ENCODE data around the gene GNG7.

Gene GNG7

DNA sequence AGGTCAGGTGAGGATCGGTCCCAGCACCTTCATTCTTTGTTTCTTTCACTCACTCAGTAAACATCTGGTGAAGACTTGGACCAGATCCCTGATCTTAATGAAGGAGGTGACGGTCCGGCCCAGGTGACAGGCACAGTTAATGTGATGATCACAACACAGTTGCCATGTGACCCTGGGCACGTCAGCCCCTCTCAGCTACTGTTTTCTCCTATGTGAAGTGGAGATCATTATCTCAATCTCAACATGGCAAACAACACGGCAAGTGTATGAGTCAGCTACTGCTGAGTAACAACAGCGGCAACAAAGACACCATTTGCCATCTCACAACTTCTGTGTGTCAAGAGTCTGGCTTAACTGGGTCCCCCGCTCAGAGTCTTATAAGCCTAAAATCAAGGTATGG, 74.6 kb downstream of the GNG7 start:
- no peak for TF ChIP-seq TOX (CRISPR knock-in tag; IDR thresholded peaks at IDR 0.05; ENCODE audit: borderline replicate concordance)
- no peak for TF ChIP-seq ESRRG (CRISPR knock-in tag; IDR thresholded peaks at IDR 0.05)
- no peak for TF ChIP-seq ARNTL (CRISPR knock-in tag; IDR thresholded peaks at IDR 0.05; ENCODE audit: borderline replicate concordance, low read depth)
- TF ChIP-seq SNAI2 (CRISPR knock-in tag; IDR thresholded peaks at IDR 0.05), result no peak
- TF ChIP-seq ZNF8 (CRISPR knock-in tag; IDR thresholded peaks at IDR 0.05), result no peak
- no peak for TF ChIP-seq ZC3H10 (CRISPR knock-in tag; IDR thresholded peaks at IDR 0.05)
- no peak for TF ChIP-seq ZNF70 (CRISPR knock-in tag; IDR thresholded peaks at IDR 0.05)
- TF ChIP-seq RARB (CRISPR knock-in tag; IDR thresholded peaks at IDR 0.05), result no peak
- TF ChIP-seq, protein P1, sequence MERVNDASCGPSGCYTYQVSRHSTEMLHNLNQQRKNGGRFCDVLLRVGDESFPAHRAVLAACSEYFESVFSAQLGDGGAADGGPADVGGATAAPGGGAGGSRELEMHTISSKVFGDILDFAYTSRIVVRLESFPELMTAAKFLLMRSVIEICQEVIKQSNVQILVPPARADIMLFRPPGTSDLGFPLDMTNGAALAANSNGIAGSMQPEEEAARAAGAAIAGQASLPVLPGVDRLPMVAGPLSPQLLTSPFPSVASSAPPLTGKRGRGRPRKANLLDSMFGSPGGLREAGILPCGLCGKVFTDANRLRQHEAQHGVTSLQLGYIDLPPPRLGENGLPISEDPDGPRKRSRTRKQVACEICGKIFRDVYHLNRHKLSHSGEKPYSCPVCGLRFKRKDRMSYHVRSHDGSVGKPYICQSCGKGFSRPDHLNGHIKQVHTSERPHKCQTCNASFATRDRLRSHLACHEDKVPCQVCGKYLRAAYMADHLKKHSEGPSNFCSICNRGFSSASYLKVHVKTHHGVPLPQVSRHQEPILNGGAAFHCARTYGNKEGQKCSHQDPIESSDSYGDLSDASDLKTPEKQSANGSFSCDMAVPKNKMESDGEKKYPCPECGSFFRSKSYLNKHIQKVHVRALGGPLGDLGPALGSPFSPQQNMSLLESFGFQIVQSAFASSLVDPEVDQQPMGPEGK (CRISPR knock-in tag; IDR thresholded peaks at IDR 0.05; ENCODE audit: borderline replicate concordance), result no peak
- no peak for TF ChIP-seq GLIS3 (CRISPR knock-in tag; IDR thresholded peaks at IDR 0.05)
- TF ChIP-seq PPARA (CRISPR knock-in tag; IDR thresholded peaks at IDR 0.05; ENCODE audit: borderline replicate concordance), result no peak
- TF ChIP-seq TCF4 (CRISPR knock-in tag; IDR thresholded peaks at IDR 0.05; ENCODE audit: borderline replicate concordance), result no peak
- no peak for TF ChIP-seq ZNF565 (CRISPR knock-in tag; conservative IDR thresholded peaks at IDR 0.05; ENCODE audit: low read depth)
- TF ChIP-seq, protein P2, sequence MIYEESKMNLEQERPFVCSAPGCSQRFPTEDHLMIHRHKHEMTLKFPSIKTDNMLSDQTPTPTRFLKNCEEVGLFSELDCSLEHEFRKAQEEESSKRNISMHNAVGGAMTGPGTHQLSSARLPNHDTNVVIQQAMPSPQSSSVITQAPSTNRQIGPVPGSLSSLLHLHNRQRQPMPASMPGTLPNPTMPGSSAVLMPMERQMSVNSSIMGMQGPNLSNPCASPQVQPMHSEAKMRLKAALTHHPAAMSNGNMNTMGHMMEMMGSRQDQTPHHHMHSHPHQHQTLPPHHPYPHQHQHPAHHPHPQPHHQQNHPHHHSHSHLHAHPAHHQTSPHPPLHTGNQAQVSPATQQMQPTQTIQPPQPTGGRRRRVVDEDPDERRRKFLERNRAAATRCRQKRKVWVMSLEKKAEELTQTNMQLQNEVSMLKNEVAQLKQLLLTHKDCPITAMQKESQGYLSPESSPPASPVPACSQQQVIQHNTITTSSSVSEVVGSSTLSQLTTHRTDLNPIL (CRISPR knock-in tag; IDR thresholded peaks at IDR 0.05; ENCODE audit: low read depth), result no peak
- TF ChIP-seq, protein P3, sequence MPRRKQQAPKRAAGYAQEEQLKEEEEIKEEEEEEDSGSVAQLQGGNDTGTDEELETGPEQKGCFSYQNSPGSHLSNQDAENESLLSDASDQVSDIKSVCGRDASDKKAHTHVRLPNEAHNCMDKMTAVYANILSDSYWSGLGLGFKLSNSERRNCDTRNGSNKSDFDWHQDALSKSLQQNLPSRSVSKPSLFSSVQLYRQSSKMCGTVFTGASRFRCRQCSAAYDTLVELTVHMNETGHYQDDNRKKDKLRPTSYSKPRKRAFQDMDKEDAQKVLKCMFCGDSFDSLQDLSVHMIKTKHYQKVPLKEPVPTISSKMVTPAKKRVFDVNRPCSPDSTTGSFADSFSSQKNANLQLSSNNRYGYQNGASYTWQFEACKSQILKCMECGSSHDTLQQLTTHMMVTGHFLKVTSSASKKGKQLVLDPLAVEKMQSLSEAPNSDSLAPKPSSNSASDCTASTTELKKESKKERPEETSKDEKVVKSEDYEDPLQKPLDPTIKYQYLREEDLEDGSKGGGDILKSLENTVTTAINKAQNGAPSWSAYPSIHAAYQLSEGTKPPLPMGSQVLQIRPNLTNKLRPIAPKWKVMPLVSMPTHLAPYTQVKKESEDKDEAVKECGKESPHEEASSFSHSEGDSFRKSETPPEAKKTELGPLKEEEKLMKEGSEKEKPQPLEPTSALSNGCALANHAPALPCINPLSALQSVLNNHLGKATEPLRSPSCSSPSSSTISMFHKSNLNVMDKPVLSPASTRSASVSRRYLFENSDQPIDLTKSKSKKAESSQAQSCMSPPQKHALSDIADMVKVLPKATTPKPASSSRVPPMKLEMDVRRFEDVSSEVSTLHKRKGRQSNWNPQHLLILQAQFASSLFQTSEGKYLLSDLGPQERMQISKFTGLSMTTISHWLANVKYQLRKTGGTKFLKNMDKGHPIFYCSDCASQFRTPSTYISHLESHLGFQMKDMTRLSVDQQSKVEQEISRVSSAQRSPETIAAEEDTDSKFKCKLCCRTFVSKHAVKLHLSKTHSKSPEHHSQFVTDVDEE (CRISPR knock-in tag; IDR thresholded peaks at IDR 0.05), result no peak
- TF ChIP-seq ISL1 (CRISPR knock-in tag; IDR thresholded peaks at IDR 0.05), result no peak
- TF ChIP-seq BACH2 (CRISPR knock-in tag; IDR thresholded peaks at IDR 0.05; ENCODE audit: borderline replicate concordance), result no peak
- ATAC-seq, result no peak

DNA sequence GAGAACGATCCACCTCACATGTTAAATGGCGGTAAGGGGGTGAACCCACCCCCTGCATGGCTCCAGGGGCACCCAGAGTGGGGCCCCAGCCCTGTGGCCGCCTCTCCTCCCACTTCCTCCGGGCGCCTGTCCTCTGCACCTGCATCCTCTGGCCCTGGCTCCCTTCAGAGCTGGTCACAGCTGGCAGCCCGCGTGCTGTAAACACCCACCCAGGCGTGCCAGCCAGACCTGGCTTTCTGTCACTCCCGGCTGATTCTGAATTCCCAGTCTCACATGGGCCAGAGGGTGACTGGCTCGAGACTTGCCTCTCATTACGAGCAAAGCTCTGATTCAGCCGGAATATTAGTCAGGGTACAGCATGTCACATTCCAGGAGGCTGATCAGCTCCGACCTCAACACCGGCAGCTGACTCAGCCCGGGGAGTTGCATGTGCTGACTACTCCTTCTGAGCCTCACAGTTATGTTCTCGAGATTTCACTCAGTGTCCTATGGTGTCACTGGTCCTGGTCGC, 75.1 kb downstream of the GNG7 start:
- peak; percentile 95 for ATAC-seq
- no peak for TF ChIP-seq TCF4 (CRISPR knock-in tag; IDR thresholded peaks at IDR 0.05; ENCODE audit: borderline replicate concordance)
- TF ChIP-seq BACH2 (CRISPR knock-in tag; IDR thresholded peaks at IDR 0.05; ENCODE audit: borderline replicate concordance), result no peak
- TF ChIP-seq, protein P4, sequence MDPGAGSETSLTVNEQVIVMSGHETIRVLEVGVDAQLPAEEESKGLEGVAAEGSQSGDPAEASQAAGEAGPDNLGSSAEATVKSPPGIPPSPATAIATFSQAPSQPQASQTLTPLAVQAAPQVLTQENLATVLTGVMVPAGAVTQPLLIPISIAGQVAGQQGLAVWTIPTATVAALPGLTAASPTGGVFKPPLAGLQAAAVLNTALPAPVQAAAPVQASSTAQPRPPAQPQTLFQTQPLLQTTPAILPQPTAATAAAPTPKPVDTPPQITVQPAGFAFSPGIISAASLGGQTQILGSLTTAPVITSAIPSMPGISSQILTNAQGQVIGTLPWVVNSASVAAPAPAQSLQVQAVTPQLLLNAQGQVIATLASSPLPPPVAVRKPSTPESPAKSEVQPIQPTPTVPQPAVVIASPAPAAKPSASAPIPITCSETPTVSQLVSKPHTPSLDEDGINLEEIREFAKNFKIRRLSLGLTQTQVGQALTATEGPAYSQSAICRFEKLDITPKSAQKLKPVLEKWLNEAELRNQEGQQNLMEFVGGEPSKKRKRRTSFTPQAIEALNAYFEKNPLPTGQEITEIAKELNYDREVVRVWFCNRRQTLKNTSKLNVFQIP (CRISPR knock-in tag; IDR thresholded peaks at IDR 0.05; ENCODE audit: borderline replicate concordance, low read depth), result no peak
- TF ChIP-seq, protein P1 (CRISPR knock-in tag; IDR thresholded peaks at IDR 0.05; ENCODE audit: borderline replicate concordance), result no peak
- TF ChIP-seq CSDC2 (CRISPR knock-in tag; IDR thresholded peaks at IDR 0.05), result no peak
- no peak for TF ChIP-seq ZNF8 (CRISPR knock-in tag; IDR thresholded peaks at IDR 0.05)
- no peak for TF ChIP-seq ZNF565 (CRISPR knock-in tag; conservative IDR thresholded peaks at IDR 0.05; ENCODE audit: low read depth)
- no peak for TF ChIP-seq SNAI2 (CRISPR knock-in tag; IDR thresholded peaks at IDR 0.05)
- TF ChIP-seq ZNF70 (CRISPR knock-in tag; IDR thresholded peaks at IDR 0.05), result no peak
- TF ChIP-seq, protein P2 (CRISPR knock-in tag; IDR thresholded peaks at IDR 0.05; ENCODE audit: low read depth), result no peak
